GDM1 (cell line): ENCODE results near the gene TNNC1.

Experiments used
- DNase-seq: peaks from one replicate; lab custom pipeline; 2025; lab: John Stamatoyannopoulos, UW

Gene TNNC1

DNA sequence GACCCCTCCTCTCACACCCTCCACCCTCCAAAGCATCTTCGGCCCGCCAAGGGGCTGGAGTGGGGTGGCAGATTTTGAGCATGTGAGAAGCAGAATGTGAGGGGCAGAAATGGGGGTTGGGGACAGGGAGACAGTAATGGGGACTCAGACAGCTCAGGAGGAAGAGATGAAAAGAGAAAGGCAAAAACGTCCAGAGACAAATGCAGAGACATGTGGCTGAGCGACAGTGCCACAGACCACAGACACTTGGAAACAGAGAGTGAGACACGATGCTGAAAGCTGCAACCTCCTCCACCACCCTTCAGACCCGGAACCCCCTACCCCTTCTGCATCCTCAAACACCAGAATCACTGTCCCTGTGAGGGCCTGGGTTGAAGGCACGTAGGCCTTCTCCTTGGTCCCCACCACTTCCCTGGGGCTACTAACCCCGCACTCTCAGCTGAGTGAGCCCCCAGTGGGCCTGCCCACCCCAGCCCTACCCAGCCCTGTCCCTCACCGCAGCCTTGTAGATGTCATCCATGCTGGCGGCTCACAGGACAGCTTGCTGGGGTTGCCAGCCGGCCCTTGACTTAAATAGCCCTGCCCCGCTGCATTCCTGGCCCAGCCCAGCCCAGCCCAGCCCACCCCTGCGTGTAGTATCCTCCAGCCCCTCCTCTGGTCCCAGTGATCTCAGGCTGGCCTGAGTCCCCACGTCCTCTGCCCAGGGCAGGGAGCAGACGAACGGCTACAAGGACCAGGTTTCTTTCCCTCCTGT lies at the start of gene TNNC1:
TSS of gene TNNC1 (minus strand) at position 546 of the 754 bp plus-strand sequence. CDS start at position 520, 26 bp downstream.
- DNase-seq, result no peak

DNA sequence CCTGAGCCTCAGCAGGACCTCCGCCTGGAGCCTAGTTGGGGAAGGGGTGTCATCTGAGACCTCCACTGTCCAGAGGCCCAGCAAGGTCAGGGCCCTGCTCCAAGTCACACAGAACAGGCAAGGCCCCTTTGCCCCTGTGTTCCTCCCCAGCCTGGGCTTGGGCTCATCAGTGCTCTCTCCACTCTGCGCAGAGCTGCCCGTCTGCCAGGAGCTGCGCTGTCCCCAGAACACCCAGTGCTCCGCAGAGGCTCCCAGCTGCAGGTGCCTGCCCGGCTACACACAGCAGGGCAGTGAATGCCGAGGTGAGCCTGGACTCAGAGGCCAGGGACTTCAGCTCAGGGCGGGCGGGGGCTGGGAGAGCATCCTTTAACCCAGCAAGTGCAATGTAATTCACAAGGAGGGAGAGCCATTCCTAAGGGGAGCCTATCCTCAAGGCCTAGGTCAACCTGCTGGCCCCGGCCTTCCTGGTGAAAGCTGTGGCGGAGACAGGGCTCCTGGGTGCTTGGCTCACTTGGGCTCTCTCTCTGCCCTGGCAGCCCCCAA lies 49.0 kb upstream of the TNNC1 start:
- DNase-seq, result no peak

DNA sequence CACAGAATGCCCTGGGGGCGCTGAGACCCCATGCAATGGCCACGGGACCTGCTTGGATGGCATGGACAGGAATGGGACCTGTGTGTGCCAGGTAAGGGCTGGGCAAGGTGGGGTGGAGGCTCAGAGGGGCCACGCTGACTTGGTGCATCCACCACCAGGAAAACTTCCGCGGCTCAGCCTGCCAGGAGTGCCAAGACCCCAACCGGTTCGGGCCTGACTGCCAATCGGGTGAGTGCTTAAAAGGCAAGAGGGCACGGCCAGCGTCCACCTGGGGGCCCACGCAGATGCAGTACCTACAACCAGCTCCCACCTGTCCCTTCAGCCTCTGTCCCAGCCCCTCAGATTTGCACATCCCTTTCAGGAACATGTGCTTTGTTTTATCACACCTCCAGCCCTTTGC lies 48.2 kb upstream of the TNNC1 start:
- DNase-seq, result no peak

DNA sequence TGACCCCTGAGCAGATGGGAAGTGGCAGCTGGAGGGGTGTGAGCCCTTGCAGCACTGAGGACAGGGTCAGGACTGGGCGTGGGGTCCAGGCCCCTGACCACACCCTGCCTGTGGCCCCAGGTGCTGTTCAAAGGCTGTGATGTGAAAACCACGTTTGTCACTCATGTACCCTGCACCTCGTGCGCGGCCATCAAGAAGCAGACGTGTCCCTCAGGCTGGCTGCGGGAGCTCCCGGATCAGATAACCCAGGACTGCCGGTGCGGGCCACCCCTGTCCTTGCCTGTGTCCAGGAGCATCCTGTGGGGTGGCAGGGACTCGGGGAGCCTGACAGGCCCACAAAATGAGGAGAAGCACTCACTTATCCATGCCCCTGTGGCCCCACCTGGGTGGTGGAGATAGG lies 47.2 kb upstream of the TNNC1 start:
- DNase-seq, result no peak

DNA sequence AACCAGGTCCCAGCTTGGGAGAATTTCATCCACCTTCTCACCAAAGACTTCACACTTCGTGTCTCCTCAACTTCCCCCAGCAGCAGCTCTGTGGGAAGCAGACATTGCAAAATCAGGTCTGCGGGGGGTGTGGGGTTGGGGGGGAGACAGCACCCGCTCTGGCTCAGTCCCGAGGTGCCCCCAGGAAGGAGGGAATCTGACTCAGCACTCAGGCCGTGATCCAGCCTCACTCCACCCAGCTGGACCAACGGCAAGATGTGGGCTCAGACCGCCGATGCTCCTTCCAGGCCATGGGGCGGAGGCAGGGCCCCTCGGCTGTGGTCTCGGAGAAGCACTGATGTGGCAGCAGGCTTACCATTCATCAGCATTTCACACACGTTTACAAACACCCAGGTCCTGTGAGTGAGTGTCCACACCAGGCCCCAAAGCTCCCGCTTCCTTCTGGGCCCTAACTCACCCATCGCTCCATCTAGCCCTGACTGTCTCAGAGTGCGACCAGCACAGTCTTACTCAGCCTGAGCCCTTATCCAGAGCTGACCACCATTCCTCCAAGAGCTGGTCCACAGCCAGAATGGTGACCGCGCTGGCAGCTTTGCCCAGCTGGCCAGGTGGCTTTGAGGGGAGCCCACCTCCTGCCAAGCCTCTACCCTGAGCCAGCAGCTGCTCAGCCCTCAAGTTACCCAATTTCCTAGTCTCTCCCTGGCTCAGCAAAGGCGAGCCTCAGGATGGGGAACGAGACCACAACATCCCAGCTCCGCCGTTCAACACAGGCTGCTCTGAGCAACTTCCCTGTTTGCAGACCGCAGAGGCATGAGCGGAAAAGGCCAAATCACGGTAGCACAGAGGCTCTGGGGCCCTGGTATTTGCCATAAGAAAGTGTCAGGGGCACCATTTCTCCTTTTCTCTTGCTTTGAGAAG lies 44.6 kb upstream of the TNNC1 start:
- DNase-seq, result peak; percentile 92

DNA sequence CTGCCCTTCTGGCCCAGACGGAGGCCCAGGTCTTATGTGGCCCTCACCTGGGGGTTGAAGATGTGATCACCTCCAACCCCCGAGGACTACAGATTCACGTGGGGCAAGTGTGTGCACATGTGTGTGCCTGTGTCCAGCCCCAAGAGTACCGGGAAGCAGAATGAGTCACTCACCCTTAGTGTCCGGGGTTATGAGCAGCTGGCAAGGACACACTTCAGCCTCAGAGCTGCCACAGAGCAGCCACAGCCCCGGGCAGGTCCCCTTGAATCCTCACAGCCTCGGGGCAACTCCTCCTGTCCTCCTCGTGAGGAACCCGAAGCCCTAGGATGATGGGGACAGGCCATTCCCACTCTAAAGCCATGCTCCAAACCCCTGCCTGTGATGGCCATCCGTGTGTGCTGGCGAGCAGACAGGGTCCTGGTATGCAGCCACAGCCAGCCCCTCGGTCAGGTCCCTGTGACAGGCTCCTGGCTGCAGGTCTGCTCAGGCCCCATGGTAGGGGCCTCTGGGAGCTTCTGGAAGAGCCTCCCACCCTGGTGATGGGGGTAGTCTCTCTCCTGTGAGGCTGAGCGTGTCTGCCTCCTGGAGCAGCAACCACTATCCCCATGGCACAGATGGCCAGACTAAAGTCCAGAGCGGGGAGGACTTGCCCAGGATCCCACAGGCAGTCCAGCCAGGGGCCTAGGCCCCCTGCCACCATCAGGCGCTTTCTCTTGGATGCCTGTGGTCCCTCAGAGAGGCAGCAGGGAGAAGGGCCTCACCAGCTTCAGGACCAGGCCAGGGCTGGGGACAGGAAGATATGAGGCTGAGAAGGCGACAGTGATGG lies 42.1 kb upstream of the TNNC1 start:
- DNase-seq, result no peak

DNA sequence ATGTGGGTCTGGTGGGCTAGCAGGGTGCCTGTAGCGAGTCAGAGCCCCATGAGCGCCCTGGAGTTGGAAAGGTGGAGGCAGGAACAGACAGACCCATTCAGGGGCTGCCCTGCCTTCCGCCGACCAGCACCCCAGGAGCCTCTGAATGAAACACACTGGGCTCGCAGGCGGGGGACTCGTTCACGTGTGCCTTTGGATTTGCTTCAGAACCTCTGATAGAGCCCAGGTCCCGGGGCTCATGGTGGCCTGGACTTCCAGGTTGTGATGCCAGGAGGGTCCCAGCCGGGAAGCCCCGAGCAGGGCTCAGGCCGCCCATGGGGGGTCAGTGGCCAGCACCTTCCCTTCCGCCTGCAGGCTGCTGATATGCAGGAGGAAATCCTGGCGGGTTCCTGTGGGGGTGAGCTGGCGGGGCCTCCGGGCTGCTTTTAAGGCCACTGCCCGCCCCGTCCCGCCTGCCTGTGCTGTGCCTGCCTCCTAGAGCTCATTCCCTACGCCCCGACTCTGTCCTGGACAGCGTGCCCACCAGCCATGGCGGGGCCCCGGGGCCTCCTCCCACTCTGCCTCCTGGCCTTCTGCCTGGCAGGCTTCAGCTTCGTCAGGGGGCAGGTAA lies 41.1 kb upstream of the TNNC1 start, which contains the start of gene STAB1:
TSS of gene STAB1 (plus strand) at position 453 of the 610 bp plus-strand sequence. CDS start at position 529, 76 bp downstream.
- peak; percentile 37 for DNase-seq

DNA sequence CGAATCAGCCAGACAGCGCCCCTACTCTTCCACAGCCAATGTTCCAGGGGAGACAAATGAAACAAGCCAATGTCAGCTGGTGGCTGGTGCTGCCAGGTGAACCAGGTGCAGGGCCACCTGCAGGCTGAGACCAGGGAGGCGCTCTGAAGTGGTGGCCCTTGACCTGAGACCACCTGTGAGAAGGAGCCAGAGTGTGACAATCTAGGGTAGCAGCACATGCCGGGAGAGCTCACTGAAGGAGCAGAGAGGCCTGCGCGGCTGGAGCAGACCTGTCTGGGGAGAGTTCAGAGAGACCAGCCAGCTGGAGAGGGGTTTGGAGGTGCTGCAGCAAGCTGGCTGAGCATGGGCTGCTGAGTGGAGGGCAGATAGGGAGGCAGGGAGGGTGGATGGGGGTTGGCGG lies 40.6 kb upstream of the TNNC1 start:
- no peak for DNase-seq

DNA sequence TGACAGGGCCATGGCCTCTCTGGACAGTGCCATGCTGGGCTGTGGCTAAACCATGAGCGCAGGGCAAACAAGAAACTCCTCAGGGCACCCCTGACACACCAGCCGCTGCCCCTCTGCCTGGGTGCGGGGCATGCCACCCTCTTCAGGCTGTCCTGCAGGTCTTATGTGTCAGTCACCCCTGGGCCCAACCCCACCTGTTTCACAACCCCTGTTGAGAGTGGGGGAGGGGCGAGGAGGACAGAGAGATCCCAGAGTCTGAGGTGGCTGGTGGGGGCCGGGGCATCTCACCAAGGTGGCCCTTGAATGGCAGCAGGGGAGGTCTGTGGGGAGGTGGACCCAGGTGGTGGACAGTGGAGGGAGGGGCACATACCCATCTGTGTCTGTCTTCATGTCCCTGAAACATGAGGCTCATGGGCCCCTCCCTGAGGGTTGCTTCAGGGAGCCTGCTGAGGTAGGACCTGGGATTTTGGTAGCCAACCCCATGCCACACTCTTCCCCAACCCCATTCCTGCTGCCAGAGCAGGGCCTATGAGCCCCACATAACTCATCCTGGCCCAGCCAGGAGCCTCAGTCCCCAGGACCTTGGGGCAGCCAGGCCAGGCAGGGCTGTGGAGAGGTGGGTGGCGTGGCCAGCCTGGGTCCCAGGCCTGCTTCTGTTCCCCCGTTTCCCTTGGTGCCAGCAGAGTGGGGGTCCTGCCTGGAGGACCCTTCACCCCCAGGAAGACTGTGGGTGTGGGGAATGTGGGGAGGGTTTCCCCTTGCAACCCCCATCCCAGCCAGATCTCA lies 39.6 kb upstream of the TNNC1 start:
- DNase-seq, result no peak

DNA sequence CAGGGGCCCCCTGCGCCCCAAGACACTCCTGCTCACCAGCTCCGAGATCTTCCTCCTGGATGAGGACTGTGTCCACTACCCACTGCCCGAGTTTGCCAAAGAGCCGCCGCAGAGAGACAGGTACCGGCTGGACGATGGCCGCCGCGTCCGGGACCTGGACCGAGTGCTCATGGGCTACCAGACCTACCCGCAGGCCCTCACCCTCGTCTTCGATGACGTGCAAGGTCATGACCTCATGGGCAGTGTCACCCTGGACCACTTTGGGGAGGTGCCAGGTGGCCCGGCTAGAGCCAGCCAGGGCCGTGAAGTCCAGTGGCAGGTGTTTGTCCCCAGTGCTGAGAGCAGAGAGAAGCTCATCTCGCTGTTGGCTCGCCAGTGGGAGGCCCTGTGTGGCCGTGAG lies 38.2 kb upstream of the TNNC1 start:
- no peak for DNase-seq

DNA sequence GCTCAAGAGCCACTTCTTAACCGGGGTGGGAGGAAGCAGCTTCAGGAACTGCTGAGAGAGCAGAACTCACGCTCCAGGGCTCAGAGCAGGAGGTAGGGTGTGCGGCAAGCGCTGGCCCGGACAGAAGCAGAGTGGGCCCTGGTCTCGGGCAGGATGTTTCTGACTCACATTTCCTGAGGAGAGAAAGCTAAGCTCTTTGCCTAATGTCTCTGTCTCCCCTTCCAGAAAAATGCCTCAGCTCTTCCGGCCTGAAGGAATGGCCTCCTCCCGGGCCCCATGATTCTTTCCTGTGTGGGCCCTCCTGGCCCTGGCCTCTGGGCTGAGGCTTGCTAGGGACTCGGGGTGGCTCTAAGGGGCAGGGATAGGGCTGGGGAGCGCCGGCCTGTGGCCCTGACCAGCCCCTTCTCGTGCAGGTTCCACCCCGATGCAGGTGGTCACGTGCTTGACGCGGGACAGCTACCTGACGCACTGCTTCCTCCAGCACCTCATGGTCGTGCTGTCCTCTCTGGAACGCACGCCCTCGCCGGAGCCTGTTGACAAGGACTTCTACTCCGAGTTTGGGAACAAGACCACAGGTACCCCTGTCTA lies 37.2 kb upstream of the TNNC1 start:
- DNase-seq, result peak; percentile 71

DNA sequence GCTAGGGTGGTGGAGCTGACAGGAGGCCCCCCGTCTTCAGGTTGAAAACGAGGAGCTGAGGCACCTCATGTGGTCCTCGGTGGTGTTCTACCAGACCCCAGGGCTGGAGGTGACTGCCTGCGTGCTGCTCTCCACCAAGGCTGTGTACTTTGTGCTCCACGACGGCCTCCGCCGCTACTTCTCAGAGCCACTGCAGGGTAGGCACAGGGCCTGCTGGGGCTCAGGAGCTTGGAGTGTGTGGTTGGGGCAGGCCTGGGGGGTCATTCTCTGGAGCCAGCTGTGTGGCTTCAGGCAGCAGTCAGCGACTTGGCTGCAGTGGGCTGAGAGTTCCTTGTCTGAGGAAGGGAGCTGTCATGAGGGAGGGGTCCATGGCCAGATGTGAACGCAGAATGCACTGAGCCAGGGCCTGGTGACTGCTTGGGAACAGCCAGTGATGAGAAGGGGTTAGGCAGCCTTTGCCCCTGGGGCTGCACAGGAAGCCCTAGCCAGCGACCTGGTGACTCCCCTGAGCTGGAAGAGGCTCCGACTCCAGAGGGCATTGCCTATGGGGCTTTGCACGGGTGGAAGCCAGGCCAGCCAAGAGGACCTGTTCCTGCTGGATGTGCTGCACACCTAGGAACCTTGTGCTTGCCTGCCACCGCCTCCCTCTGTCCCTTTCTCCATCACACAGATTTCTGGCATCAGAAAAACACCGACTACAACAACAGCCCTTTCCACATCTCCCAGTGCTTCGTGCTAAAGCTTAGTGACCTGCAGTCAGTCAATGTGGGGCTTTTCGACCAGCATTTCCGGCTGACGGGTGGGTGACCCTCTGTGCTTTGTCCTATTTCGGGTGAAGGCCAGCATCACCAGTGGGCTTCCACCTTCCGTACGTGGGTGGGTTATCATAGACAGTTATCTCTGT lies 36.4 kb upstream of the TNNC1 start:
- no peak for DNase-seq

DNA sequence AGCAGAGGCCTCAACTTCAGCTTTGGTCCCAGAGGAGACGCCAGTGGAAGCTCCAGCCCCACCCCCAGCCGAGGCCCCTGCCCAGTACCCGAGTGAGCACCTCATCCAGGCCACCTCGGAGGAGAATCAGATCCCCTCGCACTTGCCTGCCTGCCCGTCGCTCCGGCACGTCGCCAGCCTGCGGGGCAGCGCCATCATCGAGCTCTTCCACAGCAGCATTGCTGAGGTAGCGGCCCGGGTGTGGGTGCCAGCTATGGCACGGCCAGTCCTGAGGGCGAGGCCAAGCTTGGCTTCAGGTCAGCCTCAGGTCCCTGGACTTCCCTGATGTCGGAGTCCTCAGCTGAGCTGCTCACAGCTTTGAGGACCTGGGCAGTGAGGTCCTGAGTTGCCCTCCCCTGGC lies 35.6 kb upstream of the TNNC1 start:
- DNase-seq, result no peak

DNA sequence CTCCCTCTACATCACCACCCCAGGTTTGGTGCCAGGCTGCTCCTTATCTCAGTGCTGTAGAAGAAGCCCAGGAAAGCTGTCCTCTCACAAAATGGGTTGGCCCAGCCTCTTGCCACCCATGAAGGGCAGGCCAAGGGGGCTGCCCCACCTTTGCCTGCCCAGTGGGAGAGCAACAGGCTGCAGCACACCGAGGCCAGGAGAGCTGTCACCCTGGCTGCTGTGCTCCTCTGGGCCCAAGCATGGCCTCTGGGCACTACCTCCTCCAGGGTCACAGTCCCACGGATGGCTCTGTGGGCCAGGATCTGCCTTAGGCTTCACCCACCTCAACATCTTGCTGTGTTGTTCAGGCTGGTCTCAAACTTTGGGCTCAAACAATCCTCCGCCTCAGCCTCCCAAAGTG lies 34.9 kb upstream of the TNNC1 start:
- no peak for DNase-seq

DNA sequence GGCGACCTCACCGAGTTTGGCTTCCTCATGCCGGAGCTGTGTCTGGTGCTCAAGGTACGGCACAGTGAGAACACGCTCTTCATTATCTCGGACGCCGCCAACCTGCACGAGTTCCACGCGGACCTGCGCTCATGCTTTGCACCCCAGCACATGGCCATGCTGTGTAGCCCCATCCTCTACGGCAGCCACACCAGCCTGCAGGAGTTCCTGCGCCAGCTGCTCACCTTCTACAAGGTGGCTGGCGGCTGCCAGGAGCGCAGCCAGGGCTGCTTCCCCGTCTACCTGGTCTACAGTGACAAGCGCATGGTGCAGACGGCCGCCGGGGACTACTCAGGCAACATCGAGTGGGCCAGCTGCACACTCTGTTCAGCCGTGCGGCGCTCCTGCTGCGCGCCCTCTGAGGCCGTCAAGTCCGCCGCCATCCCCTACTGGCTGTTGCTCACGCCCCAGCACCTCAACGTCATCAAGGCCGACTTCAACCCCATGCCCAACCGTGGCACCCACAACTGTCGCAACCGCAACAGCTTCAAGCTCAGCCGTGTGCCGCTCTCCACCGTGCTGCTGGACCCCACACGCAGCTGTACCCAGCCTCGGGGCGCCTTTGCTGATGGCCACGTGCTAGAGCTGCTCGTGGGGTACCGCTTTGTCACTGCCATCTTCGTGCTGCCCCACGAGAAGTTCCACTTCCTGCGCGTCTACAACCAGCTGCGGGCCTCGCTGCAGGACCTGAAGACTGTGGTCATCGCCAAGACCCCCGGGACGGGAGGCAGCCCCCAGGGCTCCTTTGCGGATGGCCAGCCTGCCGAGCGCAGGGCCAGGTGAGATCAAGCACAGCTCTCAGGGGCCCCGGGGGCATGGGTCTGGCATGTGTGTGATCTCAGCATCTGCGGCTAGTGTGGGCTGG lies 34.2 kb upstream of the TNNC1 start:
- no peak for DNase-seq

DNA sequence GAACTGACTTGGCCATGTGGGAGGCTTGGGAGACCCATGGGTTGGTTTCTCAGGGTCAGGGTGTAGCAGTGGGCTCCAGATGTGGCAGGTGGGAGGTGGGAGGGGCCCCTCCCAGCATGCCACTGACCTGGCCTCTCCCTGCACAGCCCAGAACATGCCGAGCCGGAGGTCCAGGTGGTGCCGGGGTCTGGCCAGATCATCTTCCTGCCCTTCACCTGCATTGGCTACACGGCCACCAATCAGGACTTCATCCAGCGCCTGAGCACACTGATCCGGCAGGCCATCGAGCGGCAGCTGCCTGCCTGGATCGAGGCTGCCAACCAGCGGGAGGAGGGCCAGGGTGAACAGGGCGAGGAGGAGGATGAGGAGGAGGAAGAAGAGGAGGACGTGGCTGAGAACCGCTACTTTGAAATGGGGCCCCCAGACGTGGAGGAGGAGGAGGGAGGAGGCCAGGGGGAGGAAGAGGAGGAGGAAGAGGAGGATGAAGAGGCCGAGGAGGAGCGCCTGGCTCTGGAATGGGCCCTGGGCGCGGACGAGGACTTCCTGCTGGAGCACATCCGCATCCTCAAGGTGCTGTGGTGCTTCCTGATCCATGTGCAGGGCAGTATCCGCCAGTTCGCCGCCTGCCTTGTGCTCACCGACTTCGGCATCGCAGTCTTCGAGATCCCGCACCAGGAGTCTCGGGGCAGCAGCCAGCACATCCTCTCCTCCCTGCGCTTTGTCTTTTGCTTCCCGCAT lies 33.4 kb upstream of the TNNC1 start:
- DNase-seq, result no peak

DNA sequence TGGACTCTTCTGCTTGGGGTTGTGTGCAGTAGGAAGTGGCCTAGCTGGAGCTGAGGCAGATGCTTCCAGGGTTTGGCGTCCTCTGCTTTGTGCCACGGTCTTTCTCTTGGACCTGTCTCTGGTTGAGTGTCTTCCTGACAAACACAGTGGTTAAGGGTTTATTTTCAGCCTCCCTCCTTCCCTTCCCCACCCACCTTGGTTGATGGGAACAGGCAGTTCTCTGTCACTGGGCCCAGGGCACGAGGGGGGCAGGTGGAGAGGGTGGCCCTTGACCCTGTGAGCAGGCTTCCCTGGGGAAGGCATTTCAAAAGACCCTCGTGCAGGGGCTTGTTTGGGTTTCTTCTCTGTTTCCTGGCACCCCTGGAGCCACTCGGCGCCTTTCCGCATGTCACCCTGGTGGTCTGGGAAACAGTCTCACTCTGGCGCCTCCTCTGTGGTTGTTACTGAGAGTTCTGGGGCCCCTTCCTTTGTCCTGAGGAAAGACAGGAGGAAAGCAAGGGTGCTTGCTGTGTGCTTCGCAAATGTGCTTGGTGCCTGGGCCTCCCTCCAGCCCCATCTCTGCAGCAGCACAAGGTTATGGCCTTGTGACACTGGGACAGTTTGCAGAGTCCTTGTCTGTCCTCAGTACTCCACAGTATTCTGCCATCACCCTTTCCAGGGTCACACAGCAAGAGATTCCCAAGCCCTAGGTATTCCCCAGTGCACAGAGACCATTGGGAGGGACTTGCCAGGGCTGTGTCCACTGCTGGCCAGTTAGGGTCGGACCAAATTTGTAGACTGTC lies 31.0 kb upstream of the TNNC1 start:
- no peak for DNase-seq
